Transverse colon (tissue), 4 donors: ENCODE measurements around the gene SMIM5. TPM values are rescaled to one million over a fixed set of nuclear protein-coding genes. Genes with fewer than 3 reads are reported as not detected.

Experiments used
- DNase-seq: peaks from one replicate; pipeline ENCODE4 v3.0.0-alpha.2; 2019
- H3K27ac ChIP-seq, 4 donors: fragments of 200-600 bp; sonication (generic); 2 replicates each; pipeline ENCODE4 v1.5.1; 2016 to 2018; ENCODE audit warnings: inconsistent platforms in 4 of 4
- H3K27me3 ChIP-seq: fragments of 200-600 bp; sonication (generic); 2 replicates; pipeline ENCODE4 v1.5.1; 2017; ENCODE audit warnings: inconsistent platforms
- H3K36me3 ChIP-seq, 4 donors: fragments of 200-600 bp; sonication (generic); 2 replicates each; pipeline ENCODE4 v1.5.1; 2017 to 2019; ENCODE audit warnings: inconsistent platforms in 4 of 4
- H3K4me1 ChIP-seq, 4 donors: fragments of 200-600 bp; sonication (generic); 2 replicates each; pipeline ENCODE4 v1.5.1; 2017 to 2020; ENCODE audit warnings: inconsistent platforms in 4 of 4
- H3K4me3 ChIP-seq, 4 donors: fragments of 200-600 bp; sonication (generic); 1 replicate in 1 of 4; 2 replicates in 3 of 4; pipeline versions ENCODE4 v1.5.1 to v1.6.1; 2017 to 2019; ENCODE audit warnings: inconsistent platforms in 4 of 4
- H3K9me3 ChIP-seq, 2 donors: fragments of 200-600 bp; sonication (generic); 2 replicates each; pipeline ENCODE4 v1.5.1; 2017 to 2019; ENCODE audit warnings: inconsistent platforms in 2 of 2
- EP300 ChIP-seq: sonication (generic); formaldehyde crosslinking; IDR thresholded peaks from one replicate; pipeline ENCODE4 v1.6.1; 2017; ENCODE audit warnings: antibody characterized with exemption, low read depth
- POLR2A ChIP-seq: fragments of 450-650 bp; IDR thresholded peaks from one replicate; pipeline ENCODE4 v1.6.1; 2016; ENCODE audit warnings: antibody characterized with exemption, mild to moderate bottlenecking, moderate library complexity
- POLR2AphosphoS5 ChIP-seq, 3 donors: sonication (generic); formaldehyde crosslinking; IDR thresholded peaks; one replicate each; pipeline ENCODE4 v1.6.1; 2016; ENCODE audit warnings: antibody characterized with exemption in 3 of 3
- WGBS, 2 donors: methylation state at CpG; one replicate each; pipeline ENCODE4 v1.1.5; 2018; ENCODE audit warnings: low coverage in 1 of 2; 5-methylcytosine and 5-hydroxymethylcytosine counted together
- in situ Hi-C, 4 donors: fragments of 200-750 bp; cut with MboI; loops; one replicate each; pipeline versions ENCODE4 v1.15.0 to v1.15.1; 2017; ENCODE audit warnings: low sequenced_read_pairs in 3 of 4, low pct_ligation_motif_present in 1 of 4, low pct_unique_long_range_greater_than_20kb in 1 of 4
- intact Hi-C: fragments of 100-400 bp; cut with DNase I; formaldehyde crosslinking; loops from one replicate; pipeline ENCODE4 v1.15.1; 2023; ENCODE audit warnings: low total_unique reads
- total RNA-seq, 4 donors: library from RNA; depleted of rRNA; stranded (reverse); fragments of >200 nt; gene quantifications; one replicate each; pipeline ENCODE4 v1.1.0, GENCODE V29; 2016
- TF ChIP-seq, protein P1 (sequence below), 5 experiments: fragments of 200-600 bp in 3 of 5; fragments of 450-650 bp in 2 of 5; sonication (generic) in 3 of 5; IDR thresholded peaks; 1 replicate in 2 of 5; 2 replicates in 3 of 5; pipeline ENCODE4 v1.5.1; 2016 to 2017; ENCODE audit warnings: antibody characterized with exemption in 5 of 5, inconsistent platforms in 3 of 5, mild to moderate bottlenecking in 2 of 5, moderate library complexity in 1 of 5

Gene SMIM5
- total RNA-seq, 4 donors from 2014 or later: 31.3 to 71.4 (median 50.0) TPM; not detected in 1

DNA sequence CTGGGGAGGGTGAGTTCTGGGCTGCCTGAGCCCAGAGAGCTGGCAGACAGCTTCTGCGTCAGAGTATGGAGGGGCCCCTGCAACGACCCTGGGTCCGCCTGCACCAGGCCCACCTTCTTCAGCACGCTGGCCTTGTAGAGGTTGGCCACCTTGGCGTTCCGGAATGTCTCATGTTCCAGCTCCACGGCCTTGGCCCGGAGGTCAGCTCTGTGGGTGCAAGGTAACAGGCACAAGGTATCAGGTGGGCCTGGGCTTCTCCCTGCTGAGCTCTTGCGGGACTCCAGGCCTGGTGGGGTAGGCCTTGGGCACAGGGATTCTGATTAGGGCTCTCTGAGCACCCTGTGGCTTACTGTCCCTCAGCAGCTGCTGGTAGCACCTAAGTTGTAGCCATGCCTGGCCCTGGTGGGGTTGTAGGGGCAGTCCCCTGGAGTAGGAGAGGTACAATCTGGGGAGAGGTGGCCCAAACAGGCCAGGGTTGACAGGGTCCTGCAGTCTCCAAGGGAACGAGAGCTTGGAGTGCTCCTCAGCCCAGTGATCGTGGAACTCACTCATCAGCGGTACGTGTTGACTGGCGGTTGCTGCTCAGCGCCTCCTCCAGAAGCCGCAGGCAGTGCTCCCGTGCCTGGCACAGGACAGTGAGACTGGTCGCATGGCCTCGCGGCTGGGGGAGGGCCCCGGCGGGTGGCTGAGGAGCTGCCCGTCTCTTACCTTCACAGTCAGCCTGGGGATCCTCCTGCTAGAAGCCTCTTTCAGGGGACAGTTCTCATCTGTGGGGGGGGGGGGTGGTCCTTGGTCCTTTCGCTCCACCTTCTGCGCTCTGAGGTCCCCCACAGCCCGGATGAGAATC lies 2.9 kb upstream of the SMIM5 start:
- Histone ChIP-seq H3K9me3 (no peaks in the 10 kb centered on the region), H3K4me1 (peaks cover 12 to 24% (median 20%) of the 10 kb centered on the region in 4 donors), H3K36me3 (peaks cover 0 to 5% (median 2%) of the 10 kb centered on the region in 4 donors), H3K27me3 (no peaks in the 10 kb centered on the region), H3K4me3 (no peak overlapping the region), H3K27ac (no peak overlapping the region)
- no peak for DNase-seq
- TF ChIP-seq POLR2AphosphoS5 (IDR thresholded peaks at IDR 0.05): no peak
- no peak for TF ChIP-seq EP300
- TF ChIP-seq, protein P1, sequence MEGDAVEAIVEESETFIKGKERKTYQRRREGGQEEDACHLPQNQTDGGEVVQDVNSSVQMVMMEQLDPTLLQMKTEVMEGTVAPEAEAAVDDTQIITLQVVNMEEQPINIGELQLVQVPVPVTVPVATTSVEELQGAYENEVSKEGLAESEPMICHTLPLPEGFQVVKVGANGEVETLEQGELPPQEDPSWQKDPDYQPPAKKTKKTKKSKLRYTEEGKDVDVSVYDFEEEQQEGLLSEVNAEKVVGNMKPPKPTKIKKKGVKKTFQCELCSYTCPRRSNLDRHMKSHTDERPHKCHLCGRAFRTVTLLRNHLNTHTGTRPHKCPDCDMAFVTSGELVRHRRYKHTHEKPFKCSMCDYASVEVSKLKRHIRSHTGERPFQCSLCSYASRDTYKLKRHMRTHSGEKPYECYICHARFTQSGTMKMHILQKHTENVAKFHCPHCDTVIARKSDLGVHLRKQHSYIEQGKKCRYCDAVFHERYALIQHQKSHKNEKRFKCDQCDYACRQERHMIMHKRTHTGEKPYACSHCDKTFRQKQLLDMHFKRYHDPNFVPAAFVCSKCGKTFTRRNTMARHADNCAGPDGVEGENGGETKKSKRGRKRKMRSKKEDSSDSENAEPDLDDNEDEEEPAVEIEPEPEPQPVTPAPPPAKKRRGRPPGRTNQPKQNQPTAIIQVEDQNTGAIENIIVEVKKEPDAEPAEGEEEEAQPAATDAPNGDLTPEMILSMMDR (IDR thresholded peaks at IDR 0.05): no peak
- peak; percentile 9 for TF ChIP-seq POLR2A
- in situ Hi-C loops (no loop called here), intact Hi-C loops (no loop called here)
- 85% methylated on average over 25 of the region's 26 CpGs; no CpG with 5 or more reads in 1 of the 2 donors for WGBS, 2 donors

DNA sequence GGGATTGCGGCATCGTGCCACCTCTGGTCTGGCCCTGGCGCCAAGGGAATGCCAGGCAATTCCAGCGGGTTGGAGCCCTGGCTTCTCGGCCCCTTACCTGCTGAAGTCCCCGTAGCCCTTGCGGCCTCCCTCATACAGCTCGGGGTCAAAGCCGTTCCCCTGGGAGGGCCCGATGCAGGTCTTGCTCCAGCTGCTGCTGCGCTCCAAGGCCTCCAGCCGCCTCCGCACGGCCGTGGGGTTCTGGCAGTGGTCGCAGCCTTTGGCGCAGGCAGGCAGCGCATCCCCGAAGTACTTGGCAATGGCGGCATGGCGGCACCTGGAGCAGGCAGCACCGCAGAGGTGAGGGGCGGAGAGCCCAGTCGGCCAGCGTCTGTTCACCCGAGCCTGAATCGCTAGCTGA lies 1.9 kb upstream of the SMIM5 start:
- no peak for TF ChIP-seq EP300
- peak in 1 of 3 donors; percentile 4 for TF ChIP-seq POLR2AphosphoS5 (IDR thresholded peaks at IDR 0.05)
- TF ChIP-seq POLR2A: no peak
- TF ChIP-seq, protein P1 (IDR thresholded peaks at IDR 0.05): no peak
- Histone ChIP-seq H3K4me3 (no peak overlapping the region), H3K9me3 (no peaks in the 10 kb centered on the region), H3K36me3 (peaks cover 0 to 4% (median 2%) of the 10 kb centered on the region in 4 donors), H3K27me3 (no peaks in the 10 kb centered on the region), H3K27ac (no peak overlapping the region), H3K4me1 (peaks cover 12 to 33% (median 26%) of the 10 kb centered on the region in 4 donors)
- in situ Hi-C loops (no loop called here), intact Hi-C loops (no loop called here)
- WGBS, 2 donors: 93% methylated on average over 21 of the region's 27 CpGs; no CpG with 5 or more reads in 1 of the 2 donors
- DNase-seq: no peak

DNA sequence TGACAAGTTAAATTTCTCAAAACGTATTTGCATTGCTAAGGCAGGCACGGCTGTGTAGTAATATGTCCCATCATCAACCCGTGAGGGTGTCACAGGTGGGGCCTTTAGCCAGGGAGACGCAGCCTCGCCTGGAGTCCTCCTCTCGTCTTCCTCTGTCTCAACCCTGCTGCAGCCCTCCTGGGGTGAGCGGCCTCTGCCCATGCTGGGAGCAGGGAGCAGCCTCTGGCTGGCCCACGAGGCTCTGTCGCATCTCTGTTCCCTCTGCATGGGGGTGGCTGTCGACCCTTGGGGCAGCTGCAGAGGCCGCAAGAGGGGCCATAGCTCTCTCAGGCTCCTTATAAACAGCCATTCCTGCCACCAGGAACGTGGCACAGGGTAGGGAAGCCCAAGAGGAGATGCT lies 806 bp upstream of the SMIM5 start:
- Histone ChIP-seq H3K4me1 (peaks cover 12 to 44% (median 37%) of the 10 kb centered on the region in 4 donors), H3K27me3 (no peaks in the 10 kb centered on the region), H3K4me3 (no peak overlapping the region), H3K9me3 (no peaks in the 10 kb centered on the region), H3K27ac (peak overlapping the region; percentile 72 to 84 (median 81)), H3K36me3 (no peaks in the 10 kb centered on the region)
- DNase-seq: no peak
- intact Hi-C loops: loop anchor here (2.0 kb wide), 1 partner anchor 118 kb away; no protein-coding TSS in a partner anchor
- 63 to 80% methylated on average over 2 to 12 of the region's 12 CpGs for WGBS, 2 donors
- in situ Hi-C loops: no loop called here
- TF ChIP-seq EP300: no peak
- no peak for TF ChIP-seq POLR2AphosphoS5 (IDR thresholded peaks at IDR 0.05)
- TF ChIP-seq, protein P1 (IDR thresholded peaks at IDR 0.05): no peak
- TF ChIP-seq POLR2A: no peak

DNA sequence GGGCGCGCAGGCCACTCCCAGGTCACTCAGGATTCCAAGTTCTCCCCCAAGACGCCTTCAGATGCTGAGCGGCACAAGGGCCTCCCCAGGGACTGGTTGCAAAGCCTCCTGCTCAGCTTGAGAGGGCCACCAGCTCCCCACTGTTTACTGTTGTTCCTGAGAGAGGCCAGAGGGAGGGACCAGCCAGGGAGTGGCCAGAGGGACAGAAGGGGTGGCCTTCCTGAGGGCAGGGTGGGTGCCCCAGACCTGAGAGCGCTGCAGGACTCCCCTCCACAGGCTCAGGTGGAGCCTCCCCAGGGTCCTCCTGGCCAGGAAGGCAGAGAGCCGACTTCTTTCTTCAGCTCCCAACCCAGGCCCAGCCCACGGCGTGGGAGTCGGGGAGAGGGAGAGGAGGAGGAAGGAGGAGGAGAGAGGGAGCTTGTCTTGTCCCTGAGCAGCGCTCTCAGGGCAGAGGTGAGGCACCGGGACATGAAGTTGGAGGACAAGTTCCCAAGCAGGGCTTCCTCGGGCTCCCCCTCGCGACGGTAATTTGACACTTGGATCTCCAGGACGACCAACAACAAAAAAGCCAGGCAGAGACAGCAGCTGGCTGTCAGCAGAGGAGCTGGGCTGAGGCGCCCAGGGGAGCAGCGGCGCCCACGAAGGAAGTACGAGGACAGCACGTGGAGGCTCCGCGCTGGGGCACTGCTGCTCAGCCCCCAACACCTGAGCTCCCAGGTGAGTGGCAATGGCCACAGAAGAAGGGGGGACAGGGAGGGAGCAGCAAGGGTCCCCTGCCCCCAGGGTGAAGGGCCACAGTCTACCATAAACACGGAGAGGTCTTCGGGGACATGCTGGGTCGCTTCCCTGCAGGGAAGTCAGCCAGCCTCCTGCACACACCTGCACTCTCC lies 497 bp downstream of the SMIM5 start:
- intact Hi-C loops: loop anchor here (2.0 kb wide), 1 partner anchor 117 kb away; no protein-coding TSS in a partner anchor
- 14 to 20% methylated on average over 4 to 24 of the region's 27 CpGs for WGBS, 2 donors
- no peaks in the 10 kb centered on the region for H3K9me3 ChIP-seq
- H3K4me1 ChIP-seq: peaks cover 12 to 46% (median 39%) of the 10 kb centered on the region in 4 donors
- TF ChIP-seq, protein P1 (IDR thresholded peaks at IDR 0.05): peak; percentile 31 to 63 (median 60)
- TF ChIP-seq EP300: no peak
- TF ChIP-seq POLR2A: peak; percentile 26
- TF ChIP-seq POLR2AphosphoS5 (IDR thresholded peaks at IDR 0.05): peak; percentile 42 to 53 (median 49)
- peak overlapping the region in 1 of 4 donors; percentile 1 for H3K4me3 ChIP-seq
- in situ Hi-C loops: no loop called here
- DNase-seq: peak; percentile 92
- H3K27ac ChIP-seq: peak overlapping the region; percentile 72 to 84 (median 81)
- H3K27me3 ChIP-seq: no peaks in the 10 kb centered on the region
- H3K36me3 ChIP-seq: no peaks in the 10 kb centered on the region
